ENCODE measurements around the gene TCF4. TPM values are rescaled to one million over a fixed set of nuclear protein-coding genes. Genes with fewer than 3 reads are reported as not detected.
A peak's percentile ranks its signal among the peaks of the same experiment; 100 is the strongest.

TCF4 gene
- total and polyA plus RNA-seq, 2 donors (not counting 1 experiment from before 2014, with no cell fraction given) = 68.5 to 353 TPM

- peaks cover 39% of the 10 kb centered on the region for H3K4me1 Mint-ChIP-seq
- no peak overlapping the region for H3K4me2 ChIP-seq (replicated peaks; ENCODE audit: low read depth, low read length, poor library complexity, severe bottlenecking)
- H3K27ac ChIP-seq (ENCODE audit: low read length in 2 of 2) = peak overlapping the region in 1 of 2 donors; percentile 73
- H3K9me3 Mint-ChIP-seq (ENCODE audit: insufficient read depth) = no peaks in the 10 kb centered on the region
- no peaks in the 10 kb centered on the region for H3K27me3 ChIP-seq (replicated peaks in 1 of 4; ENCODE audit: control extremely low read depth in 1 of 4, control insufficient read depth in 3 of 4, insufficient read depth in 4 of 4, low read length in 3 of 4)
- peaks cover 12 to 68% of the 10 kb centered on the region in 2 experiments for H3K36me3 ChIP-seq (replicated peaks in 1 of 2; ENCODE audit: control extremely low read depth in 1 of 2, control insufficient read depth in 1 of 2, extremely low read depth in 1 of 2, insufficient read depth in 2 of 2, low read length in 1 of 2)
- ChIA-PET POLR2A (no interaction called here), CTCF (interaction anchor here (0.6 to 4.5 kb wide), 59 partner anchors 8 to 1410 kb away, joined by 3 to 67 read pairs (median 4); no protein-coding TSS in a partner anchor)
- no peaks in the 10 kb centered on the region for H4K20me1 ChIP-seq (ENCODE audit: control insufficient read depth, insufficient read depth, low read length, poor library complexity, severe bottlenecking)
- no peak overlapping the region for H3K4me3 Mint-ChIP-seq
- TF ChIP-seq EZH2 (IDR thresholded peaks at IDR 0.05; ENCODE audit: borderline replicate concordance, insufficient read depth, low read depth, low read length, poor library complexity, severe bottlenecking) (no peak), CTCF (IDR thresholded peaks at IDR 0.05) (no peak)
- H3K9ac ChIP-seq (ENCODE audit: low read length) = no peak overlapping the region
- H2AFZ ChIP-seq (ENCODE audit: insufficient read depth, low read depth, low read length, poor library complexity, severe bottlenecking) = peak overlapping the region; percentile 62
- no peak for DNase-seq
- H3K4me3 ChIP-seq (ENCODE audit: control extremely low read depth in 1 of 5, extremely low read depth in 1 of 5, insufficient read depth in 1 of 5, low read depth in 2 of 5, low read length in 4 of 5) = no peak overlapping the region
- H3K27me3 Mint-ChIP-seq = no peaks in the 10 kb centered on the region
- H3K79me2 ChIP-seq (ENCODE audit: control insufficient read depth, insufficient read depth, low read length) = peaks cover 5% of the 10 kb centered on the region
- H3K27ac Mint-ChIP-seq = peak overlapping the region; percentile 90
- intact Hi-C loops (cut with micrococcal nuclease) = loop anchor here (2.0 to 10.0 kb wide), 4 partner anchors 18 to 352 kb away; partner anchors contain the start of gene TCF4
- no peaks in the 10 kb centered on the region for H3K9me3 ChIP-seq (ENCODE audit: control extremely low read depth in 1 of 3, control insufficient read depth in 2 of 3, insufficient read depth in 1 of 3, low read length in 2 of 3)
- WGBS (ENCODE audit: insufficient coverage) = 93% methylated on average over 2 of the region's 3 CpGs
- H3K4me1 ChIP-seq (ENCODE audit: control insufficient read depth in 2 of 2, insufficient read depth in 2 of 2, low read length in 2 of 2) = peaks cover 10 to 17% of the 10 kb centered on the region in 2 donors
- no peak for ATAC-seq (ENCODE audit: low read depth)
These were observed 352.9 kb downstream of the TCF4 start for GRCh38 chr18:55235094-55235461.

GRCh38 chr18:55234366-55235093, 353.5 kb downstream of the TCF4 start:
- Histone ChIP-seq H3K4me2 (replicated peaks; ENCODE audit: low read depth, low read length, poor library complexity, severe bottlenecking) (no peak overlapping the region), H3K27ac (ENCODE audit: low read length in 2 of 2) (peak overlapping the region in 1 of 2 donors; percentile 73), H3K79me2 (ENCODE audit: control insufficient read depth, insufficient read depth, low read length) (peaks cover 5% of the 10 kb centered on the region), H3K9ac (ENCODE audit: low read length) (no peak overlapping the region), H3K36me3 (replicated peaks in 1 of 2; ENCODE audit: control extremely low read depth in 1 of 2, control insufficient read depth in 1 of 2, extremely low read depth in 1 of 2, insufficient read depth in 2 of 2, low read length in 1 of 2) (peaks cover 12 to 67% of the 10 kb centered on the region in 2 experiments), H3K9me3 (ENCODE audit: control extremely low read depth in 1 of 3, control insufficient read depth in 2 of 3, insufficient read depth in 1 of 3, low read length in 2 of 3) (no peaks in the 10 kb centered on the region), H2AFZ (ENCODE audit: insufficient read depth, low read depth, low read length, poor library complexity, severe bottlenecking) (peak overlapping the region; percentile 62), H3K4me3 (ENCODE audit: control extremely low read depth in 1 of 5, extremely low read depth in 1 of 5, insufficient read depth in 1 of 5, low read depth in 2 of 5, low read length in 4 of 5) (no peak overlapping the region), H3K4me1 (ENCODE audit: control insufficient read depth in 2 of 2, insufficient read depth in 2 of 2, low read length in 2 of 2) (peaks cover 10 to 17% of the 10 kb centered on the region in 2 donors), H4K20me1 (ENCODE audit: control insufficient read depth, insufficient read depth, low read length, poor library complexity, severe bottlenecking) (no peaks in the 10 kb centered on the region), H3K27me3 (replicated peaks in 1 of 4; ENCODE audit: control extremely low read depth in 1 of 4, control insufficient read depth in 3 of 4, insufficient read depth in 4 of 4, low read length in 3 of 4) (no peaks in the 10 kb centered on the region)
- 54% methylated on average over 21 of the region's 21 CpGs for whole genome bisulfite sequencing (ENCODE audit: insufficient coverage)
- Mint-ChIP-seq H3K9me3 (ENCODE audit: insufficient read depth) (no peaks in the 10 kb centered on the region), H3K4me3 (peak overlapping the region; percentile 24), H3K27ac (peak overlapping the region; percentile 90), H3K4me1 (peaks cover 39% of the 10 kb centered on the region), H3K27me3 (no peaks in the 10 kb centered on the region)
- ChIA-PET POLR2A (interaction anchor here (0.6 kb wide), 1 partner anchor 352 kb away, joined by 9 read pairs; no protein-coding TSS in a partner anchor), CTCF (interaction anchor here (0.6 to 4.5 kb wide), 68 partner anchors 9 to 1410 kb away, joined by 3 to 67 read pairs (median 4); no protein-coding TSS in a partner anchor)
- peak; percentile 91 for TF ChIP-seq CTCF (IDR thresholded peaks at IDR 0.05)
- TF ChIP-seq EZH2 (IDR thresholded peaks at IDR 0.05; ENCODE audit: borderline replicate concordance, insufficient read depth, low read depth, low read length, poor library complexity, severe bottlenecking) = no peak
- DNase-seq (peak; percentile 85), ATAC-seq (ENCODE audit: low read depth) (peak; percentile 75)
- intact Hi-C loops (cut with micrococcal nuclease) = loop anchor here (1.0 to 10.0 kb wide), 7 partner anchors 18 to 1342 kb away; partner anchors contain the start of gene TCF4

All from B cell (primary cell).